ENCODE results near the gene AGO4.
"Not testable (repeated sequence)": the region's sequence is repeated elsewhere in the genome, so short reads cannot be mapped to it uniquely, and the experiment has no call there.

Gene AGO4

DNA sequence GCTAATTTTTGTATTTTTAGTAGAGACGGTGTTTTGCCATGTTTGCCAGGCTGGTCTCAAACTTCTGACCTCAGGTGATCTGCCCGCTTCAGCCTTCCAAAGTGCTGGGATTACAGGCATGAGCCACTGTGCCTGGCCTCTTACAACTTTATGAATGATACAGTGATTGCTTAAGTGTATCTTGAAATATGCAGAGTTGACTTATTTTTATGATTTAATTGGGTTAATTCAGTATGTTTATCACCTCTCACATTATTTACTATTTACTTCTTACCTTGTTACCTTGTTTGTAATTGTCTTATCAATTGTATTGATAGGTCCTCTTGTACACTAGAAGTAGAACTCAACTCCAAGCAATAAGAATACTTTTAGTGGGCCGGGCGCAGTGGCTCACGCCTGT is 4.9 kb downstream of the AGO4 start:
- not testable (repeated sequence) for H3K27me3 ChIP-seq (ENCODE audit: control insufficient read depth in 1 of 2, insufficient read depth in 2 of 2, low read length in 2 of 2); H3K9ac ChIP-seq (ENCODE audit: low read length in 2 of 2); H3K27ac ChIP-seq (ENCODE audit: low read length); H3K4me1 ChIP-seq (ENCODE audit: control insufficient read depth, insufficient read depth, low read length); H3K36me3 ChIP-seq (ENCODE audit: control insufficient read depth in 2 of 2, insufficient read depth in 2 of 2, low read length in 2 of 2); H3K4me3 ChIP-seq (ENCODE audit: low read length in 2 of 2); H3K9me3 ChIP-seq (ENCODE audit: control insufficient read depth in 2 of 2, low read length in 2 of 2)

DNA sequence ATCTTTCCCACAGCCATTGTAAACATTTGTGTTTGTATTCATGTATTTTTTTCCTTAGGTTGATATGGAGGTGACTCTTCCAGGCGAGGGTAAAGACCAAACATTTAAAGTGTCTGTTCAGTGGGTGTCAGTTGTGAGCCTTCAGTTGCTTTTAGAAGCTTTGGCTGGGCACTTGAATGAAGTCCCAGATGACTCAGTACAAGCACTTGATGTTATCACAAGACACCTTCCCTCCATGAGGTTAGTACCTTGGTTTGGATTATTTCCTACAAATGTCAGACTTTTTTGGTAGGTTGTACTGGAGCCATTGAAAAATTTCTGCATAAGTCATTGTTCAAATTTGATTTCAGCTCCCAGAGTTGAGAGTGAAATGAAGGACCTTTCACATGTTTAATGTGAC is 17.4 kb downstream of the AGO4 start:
- H3K4me1 ChIP-seq (ENCODE audit: control insufficient read depth, insufficient read depth, low read length), result no peaks in the 10 kb centered on the region
- no peak overlapping the region for H3K9ac ChIP-seq (ENCODE audit: low read length in 2 of 2)
- peaks cover 18 to 28% of the 10 kb centered on the region in 2 donors for H3K36me3 ChIP-seq (ENCODE audit: control insufficient read depth in 2 of 2, insufficient read depth in 2 of 2, low read length in 2 of 2)
- H3K27ac ChIP-seq (ENCODE audit: low read length), result no peak overlapping the region
- H3K9me3 ChIP-seq (ENCODE audit: control insufficient read depth in 2 of 2, low read length in 2 of 2), result no peaks in the 10 kb centered on the region
- H3K4me3 ChIP-seq (ENCODE audit: low read length in 2 of 2), result no peak overlapping the region
- H3K27me3 ChIP-seq (ENCODE audit: control insufficient read depth in 1 of 2, insufficient read depth in 2 of 2, low read length in 2 of 2), result no peaks in the 10 kb centered on the region

GRCh38 chr1:35832276-35832905 is 24.6 kb downstream of the AGO4 start:
- H3K36me3 ChIP-seq (ENCODE audit: control insufficient read depth in 2 of 2, insufficient read depth in 2 of 2, low read length in 2 of 2), result peaks cover 36 to 48% of the 10 kb centered on the region in 2 donors
- H3K4me3 ChIP-seq (ENCODE audit: low read length in 2 of 2), result no peak overlapping the region
- no peaks in the 10 kb centered on the region for H3K9me3 ChIP-seq (ENCODE audit: control insufficient read depth in 2 of 2, low read length in 2 of 2)
- H3K9ac ChIP-seq (ENCODE audit: low read length in 2 of 2), result no peak overlapping the region
- no peaks in the 10 kb centered on the region for H3K4me1 ChIP-seq (ENCODE audit: control insufficient read depth, insufficient read depth, low read length)
- H3K27me3 ChIP-seq (ENCODE audit: control insufficient read depth in 1 of 2, insufficient read depth in 2 of 2, low read length in 2 of 2), result no peaks in the 10 kb centered on the region
- no peak overlapping the region for H3K27ac ChIP-seq (ENCODE audit: low read length)

GRCh38 chr1:35833395-35833794 is 25.6 kb downstream of the AGO4 start:
- H3K4me1 ChIP-seq (ENCODE audit: control insufficient read depth, insufficient read depth, low read length), result no peaks in the 10 kb centered on the region
- no peaks in the 10 kb centered on the region for H3K27me3 ChIP-seq (ENCODE audit: control insufficient read depth in 1 of 2, insufficient read depth in 2 of 2, low read length in 2 of 2)
- no peak overlapping the region for H3K9ac ChIP-seq (ENCODE audit: low read length in 2 of 2)
- no peak overlapping the region for H3K4me3 ChIP-seq (ENCODE audit: low read length in 2 of 2)
- no peak overlapping the region for H3K27ac ChIP-seq (ENCODE audit: low read length)
- no peaks in the 10 kb centered on the region for H3K9me3 ChIP-seq (ENCODE audit: control insufficient read depth in 2 of 2, low read length in 2 of 2)
- peaks cover 34 to 45% of the 10 kb centered on the region in 2 donors for H3K36me3 ChIP-seq (ENCODE audit: control insufficient read depth in 2 of 2, insufficient read depth in 2 of 2, low read length in 2 of 2)

- Histone ChIP-seq H3K4me1 (ENCODE audit: control insufficient read depth, insufficient read depth, low read length) (no peaks in the 10 kb centered on the region), H3K4me3 (ENCODE audit: low read length in 2 of 2) (no peak overlapping the region), H3K9me3 (ENCODE audit: control insufficient read depth in 2 of 2, low read length in 2 of 2) (no peaks in the 10 kb centered on the region), H3K27ac (ENCODE audit: low read length) (no peak overlapping the region), H3K27me3 (ENCODE audit: control insufficient read depth in 1 of 2, insufficient read depth in 2 of 2, low read length in 2 of 2) (no peaks in the 10 kb centered on the region), H3K36me3 (ENCODE audit: control insufficient read depth in 2 of 2, insufficient read depth in 2 of 2, low read length in 2 of 2) (peaks cover 33 to 50% of the 10 kb centered on the region in 2 donors), H3K9ac (ENCODE audit: low read length in 2 of 2) (no peak overlapping the region)
Measured at GRCh38 chr1:35834218-35834617, 26.4 kb downstream of the AGO4 start.

DNA sequence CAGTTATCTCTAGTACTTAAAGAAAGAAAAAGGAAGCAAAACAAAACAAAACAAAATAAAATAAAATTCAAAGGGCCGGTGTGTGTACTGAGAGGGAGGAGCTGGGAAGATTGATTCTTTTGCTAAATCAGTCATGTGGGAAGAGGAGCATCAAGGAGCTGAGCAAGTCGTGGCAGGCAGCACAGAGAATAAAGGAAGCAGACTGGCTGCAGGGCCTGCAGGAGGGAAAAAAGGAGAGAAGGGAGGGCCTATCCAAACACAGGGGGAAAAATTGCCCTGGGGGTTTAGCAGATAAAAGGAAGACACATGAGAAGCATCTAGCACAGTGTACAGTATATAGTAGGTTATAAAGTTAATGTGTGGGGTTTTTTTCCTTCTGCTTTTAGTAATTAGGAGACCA is 27.6 kb downstream of the AGO4 start:
- no peak overlapping the region for H3K4me3 ChIP-seq (ENCODE audit: low read length in 2 of 2)
- H3K9me3 ChIP-seq (ENCODE audit: control insufficient read depth in 2 of 2, low read length in 2 of 2), result no peaks in the 10 kb centered on the region
- no peaks in the 10 kb centered on the region for H3K27me3 ChIP-seq (ENCODE audit: control insufficient read depth in 1 of 2, insufficient read depth in 2 of 2, low read length in 2 of 2)
- peaks cover 33 to 55% of the 10 kb centered on the region in 2 donors for H3K36me3 ChIP-seq (ENCODE audit: control insufficient read depth in 2 of 2, insufficient read depth in 2 of 2, low read length in 2 of 2)
- H3K27ac ChIP-seq (ENCODE audit: low read length), result no peak overlapping the region
- H3K9ac ChIP-seq (ENCODE audit: low read length in 2 of 2), result no peak overlapping the region
- H3K4me1 ChIP-seq (ENCODE audit: control insufficient read depth, insufficient read depth, low read length), result no peaks in the 10 kb centered on the region

GRCh38 chr1:35836734-35837133 is 28.9 kb downstream of the AGO4 start:
- no peaks in the 10 kb centered on the region for H3K4me1 ChIP-seq (ENCODE audit: control insufficient read depth, insufficient read depth, low read length)
- no peaks in the 10 kb centered on the region for H3K27me3 ChIP-seq (ENCODE audit: control insufficient read depth in 1 of 2, insufficient read depth in 2 of 2, low read length in 2 of 2)
- H3K9me3 ChIP-seq (ENCODE audit: control insufficient read depth in 2 of 2, low read length in 2 of 2), result no peaks in the 10 kb centered on the region
- H3K36me3 ChIP-seq (ENCODE audit: control insufficient read depth in 2 of 2, insufficient read depth in 2 of 2, low read length in 2 of 2), result peaks cover 41 to 59% of the 10 kb centered on the region in 2 donors
- H3K9ac ChIP-seq (ENCODE audit: low read length in 2 of 2), result no peak overlapping the region
- H3K4me3 ChIP-seq (ENCODE audit: low read length in 2 of 2), result no peak overlapping the region
- H3K27ac ChIP-seq (ENCODE audit: low read length), result no peak overlapping the region

- H3K4me1 ChIP-seq (ENCODE audit: control insufficient read depth, insufficient read depth, low read length), result no peaks in the 10 kb centered on the region
- H3K4me3 ChIP-seq (ENCODE audit: low read length in 2 of 2), result no peak overlapping the region
- H3K9me3 ChIP-seq (ENCODE audit: control insufficient read depth in 2 of 2, low read length in 2 of 2), result no peaks in the 10 kb centered on the region
- H3K27me3 ChIP-seq (ENCODE audit: control insufficient read depth in 1 of 2, insufficient read depth in 2 of 2, low read length in 2 of 2), result no peaks in the 10 kb centered on the region
- no peak overlapping the region for H3K9ac ChIP-seq (ENCODE audit: low read length in 2 of 2)
- peaks cover 38 to 54% of the 10 kb centered on the region in 2 donors for H3K36me3 ChIP-seq (ENCODE audit: control insufficient read depth in 2 of 2, insufficient read depth in 2 of 2, low read length in 2 of 2)
- no peak overlapping the region for H3K27ac ChIP-seq (ENCODE audit: low read length)
Measured at GRCh38 chr1:35838693-35839245, 31.0 kb downstream of the AGO4 start.

- H3K9me3 ChIP-seq (ENCODE audit: control insufficient read depth in 2 of 2, low read length in 2 of 2), result no peaks in the 10 kb centered on the region
- peaks cover 4% of the 10 kb centered on the region for H3K4me1 ChIP-seq (ENCODE audit: control insufficient read depth, insufficient read depth, low read length)
- no peaks in the 10 kb centered on the region for H3K27me3 ChIP-seq (ENCODE audit: control insufficient read depth in 1 of 2, insufficient read depth in 2 of 2, low read length in 2 of 2)
- no peak overlapping the region for H3K4me3 ChIP-seq (ENCODE audit: low read length in 2 of 2)
- H3K9ac ChIP-seq (ENCODE audit: low read length in 2 of 2), result no peak overlapping the region
- no peak overlapping the region for H3K27ac ChIP-seq (ENCODE audit: low read length)
- peaks cover 17 to 22% of the 10 kb centered on the region in 2 donors for H3K36me3 ChIP-seq (ENCODE audit: control insufficient read depth in 2 of 2, insufficient read depth in 2 of 2, low read length in 2 of 2)
Measured at GRCh38 chr1:35844826-35845225, 37.0 kb downstream of the AGO4 start.

DNA sequence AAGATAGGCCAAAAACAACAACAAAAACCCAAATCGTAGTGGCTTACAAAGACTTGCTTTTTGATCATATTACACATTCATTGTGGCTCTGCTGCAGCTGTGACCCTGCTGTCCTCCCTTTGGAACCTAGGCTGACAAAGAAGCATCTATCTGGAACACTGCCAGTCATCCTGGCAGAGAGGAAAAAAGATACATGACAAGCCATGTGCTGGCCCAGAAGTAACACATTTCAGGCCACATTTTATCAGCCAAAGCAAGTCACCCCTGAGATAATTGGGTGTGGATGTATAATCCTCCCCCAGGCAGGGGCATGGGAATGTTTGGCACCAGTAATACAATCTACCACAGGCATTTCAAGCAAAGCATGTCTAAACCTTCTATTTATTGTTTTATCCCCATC is 38.0 kb downstream of the AGO4 start:
- Histone ChIP-seq H3K27me3 (ENCODE audit: control insufficient read depth in 1 of 2, insufficient read depth in 2 of 2, low read length in 2 of 2) (no peaks in the 10 kb centered on the region), H3K36me3 (ENCODE audit: control insufficient read depth in 2 of 2, insufficient read depth in 2 of 2, low read length in 2 of 2) (peaks cover 18 to 21% of the 10 kb centered on the region in 2 donors), H3K27ac (ENCODE audit: low read length) (no peak overlapping the region), H3K9me3 (ENCODE audit: control insufficient read depth in 2 of 2, low read length in 2 of 2) (no peaks in the 10 kb centered on the region), H3K4me1 (ENCODE audit: control insufficient read depth, insufficient read depth, low read length) (peaks cover 11% of the 10 kb centered on the region), H3K4me3 (ENCODE audit: low read length in 2 of 2) (no peak overlapping the region), H3K9ac (ENCODE audit: low read length in 2 of 2) (no peak overlapping the region)

DNA sequence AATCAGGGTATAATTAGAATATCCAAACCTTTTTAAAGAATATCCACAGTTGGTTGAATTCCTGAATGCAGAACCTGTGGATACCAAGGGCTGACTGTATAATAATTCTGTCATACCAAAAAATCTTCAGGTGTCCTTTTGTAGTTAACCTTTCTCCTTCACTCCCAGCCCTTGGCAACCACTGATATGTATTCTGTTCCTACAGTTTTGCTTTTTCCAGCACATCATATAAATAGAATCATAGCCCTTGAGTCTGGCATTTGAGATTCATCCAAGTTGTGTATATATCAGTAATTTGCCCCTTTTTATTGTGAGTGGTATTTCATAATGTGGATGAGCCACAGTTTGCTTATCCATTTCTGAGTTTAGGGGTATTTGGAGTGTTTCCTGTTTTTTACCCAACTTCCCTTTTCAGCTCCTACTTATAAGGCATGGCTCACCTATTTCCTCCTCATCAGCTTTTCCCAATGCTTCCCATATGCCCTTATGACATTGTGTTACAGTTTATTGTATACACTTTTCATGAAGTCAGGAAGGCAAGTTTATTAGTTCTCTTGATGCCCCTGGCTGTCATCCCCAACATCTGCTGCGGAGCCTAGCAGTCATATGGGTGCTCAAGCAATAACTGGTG is 40.2 kb downstream of the AGO4 start:
- no peak overlapping the region for H3K27ac ChIP-seq (ENCODE audit: low read length)
- H3K9me3 ChIP-seq (ENCODE audit: control insufficient read depth in 2 of 2, low read length in 2 of 2), result no peaks in the 10 kb centered on the region
- H3K4me1 ChIP-seq (ENCODE audit: control insufficient read depth, insufficient read depth, low read length), result peaks cover 22% of the 10 kb centered on the region
- no peaks in the 10 kb centered on the region for H3K27me3 ChIP-seq (ENCODE audit: control insufficient read depth in 1 of 2, insufficient read depth in 2 of 2, low read length in 2 of 2)
- H3K9ac ChIP-seq (ENCODE audit: low read length in 2 of 2), result no peak overlapping the region
- H3K36me3 ChIP-seq (ENCODE audit: control insufficient read depth in 2 of 2, insufficient read depth in 2 of 2, low read length in 2 of 2), result peaks cover 2 to 6% of the 10 kb centered on the region in 2 donors
- H3K4me3 ChIP-seq (ENCODE audit: low read length in 2 of 2), result no peak overlapping the region

Data from stomach smooth muscle (tissue), 2 donors.